GM18951 (cell line): Measurements from ENCODE around the gene CTIF.

ENCODE experiments used
- POLR2A ChIP-seq: IDR thresholded peaks from 4 replicates; pipeline ENCODE4 v1.6.1; 2011; ENCODE audit warnings: mild to moderate bottlenecking; ENCODE audit not compliant: insufficient read length, insufficient read depth; ENCODE audit errors: extremely low read depth
- in situ Hi-C: fragments of 300-500 bp; cut with MboI; formaldehyde crosslinking; loops from one replicate; pipeline ENCODE4 v1.12.0; 2022; ENCODE audit warnings: low sequenced_read_pairs, mixed read lengths, inconsistent platforms; ENCODE audit not compliant: unreplicated experiment

The CTIF gene

DNA sequence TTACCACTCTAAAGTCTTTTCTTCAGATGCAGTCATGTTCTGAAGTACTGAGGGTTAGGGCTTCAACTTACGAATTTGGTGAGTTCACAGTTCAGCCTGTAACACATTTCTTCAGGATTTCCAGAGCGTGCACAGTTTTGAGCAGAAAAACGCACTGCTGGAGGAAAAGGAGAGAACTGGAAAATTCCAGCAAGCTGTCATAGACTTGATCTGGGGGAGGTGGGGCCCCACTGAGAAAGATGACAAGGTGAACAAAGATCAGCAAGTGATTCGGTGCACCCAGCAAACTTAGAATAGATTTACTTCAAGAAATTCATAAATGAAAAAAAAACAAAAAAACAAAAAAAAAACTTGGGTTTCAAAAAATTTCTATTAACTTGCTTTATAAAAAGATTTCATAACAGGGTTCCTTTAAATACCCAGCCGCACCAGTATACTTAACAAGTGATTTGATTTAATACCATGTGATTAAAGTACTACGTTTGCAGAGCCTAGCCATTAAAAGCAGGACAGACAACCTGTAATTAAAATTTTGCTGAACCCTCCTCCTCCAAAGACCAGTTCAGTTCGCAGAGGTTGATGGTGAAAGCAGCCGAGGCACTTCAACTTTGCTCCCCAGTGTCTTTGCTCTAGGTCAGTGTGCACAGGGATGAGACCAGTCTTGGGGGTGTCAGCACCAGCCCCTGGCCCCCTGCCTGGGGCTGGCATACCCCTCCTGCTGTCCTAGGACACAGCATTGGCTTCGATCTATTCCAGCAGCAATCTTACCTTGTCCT lies 30.5 kb downstream of the CTIF start:
- TF ChIP-seq POLR2A, result no peak
- in situ Hi-C loops, result no loop called here

- TF ChIP-seq POLR2A, result no peak
- in situ Hi-C loops, result no loop called here
Observed at GRCh38 chr18:48569915-48570264, 31.1 kb downstream of the CTIF start.

DNA sequence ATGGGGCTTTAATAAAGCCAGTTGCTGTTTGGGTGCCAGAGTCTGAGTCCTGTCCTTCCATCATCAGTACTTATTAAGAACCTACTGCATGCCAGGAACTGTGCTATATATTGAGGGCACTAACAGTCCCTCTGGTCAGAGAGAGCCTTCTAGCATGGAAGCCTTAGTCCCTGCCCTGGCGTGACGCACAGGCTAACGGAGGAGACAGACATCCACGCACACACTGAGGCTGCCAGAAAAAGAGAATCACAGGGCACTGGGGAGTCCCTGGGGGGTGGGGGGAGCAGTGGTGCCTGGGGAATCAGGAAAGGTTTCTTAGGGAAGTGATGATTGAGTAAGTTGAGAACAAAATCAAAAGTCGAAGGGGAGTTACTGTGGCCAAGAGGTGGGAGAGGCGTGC lies 31.5 kb downstream of the CTIF start:
- in situ Hi-C loops, result no loop called here
- TF ChIP-seq POLR2A, result no peak

DNA sequence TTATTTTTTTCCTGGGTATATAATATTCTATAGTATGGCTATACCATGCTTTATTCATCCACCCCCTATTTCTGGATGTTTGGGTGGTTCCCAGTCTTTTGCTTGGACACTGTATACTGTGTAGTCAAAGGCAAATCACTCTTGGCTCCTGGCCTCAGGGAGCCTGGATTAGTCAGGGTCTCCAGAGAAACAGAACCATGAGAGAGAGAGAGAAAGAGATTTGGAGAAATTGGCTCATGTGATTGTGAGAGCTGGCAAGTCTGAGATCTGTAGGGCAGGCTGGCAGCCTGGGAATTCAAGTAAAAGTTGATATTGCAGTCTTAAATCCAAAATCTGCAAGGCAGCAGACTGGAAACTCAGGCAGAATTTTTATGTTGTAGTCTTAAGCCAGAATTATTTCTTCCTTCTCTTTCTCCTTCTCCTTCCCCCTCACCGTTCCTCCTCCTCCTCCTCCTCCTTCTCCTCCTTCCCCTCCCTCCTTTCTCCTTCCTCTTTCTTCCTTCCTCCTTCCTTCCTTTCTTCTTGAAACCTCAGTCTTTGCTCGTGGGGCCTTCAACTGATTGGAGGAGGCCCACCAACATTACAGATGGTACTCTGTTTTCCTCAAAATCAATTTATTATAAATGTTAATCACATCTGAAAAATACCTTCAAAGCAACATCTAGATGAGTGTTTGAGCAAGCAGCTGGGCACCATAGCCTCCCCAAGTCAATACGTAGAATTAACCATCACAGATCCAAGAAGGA lies 33.0 kb downstream of the CTIF start:
- TF ChIP-seq POLR2A, result no peak
- in situ Hi-C loops, result no loop called here

DNA sequence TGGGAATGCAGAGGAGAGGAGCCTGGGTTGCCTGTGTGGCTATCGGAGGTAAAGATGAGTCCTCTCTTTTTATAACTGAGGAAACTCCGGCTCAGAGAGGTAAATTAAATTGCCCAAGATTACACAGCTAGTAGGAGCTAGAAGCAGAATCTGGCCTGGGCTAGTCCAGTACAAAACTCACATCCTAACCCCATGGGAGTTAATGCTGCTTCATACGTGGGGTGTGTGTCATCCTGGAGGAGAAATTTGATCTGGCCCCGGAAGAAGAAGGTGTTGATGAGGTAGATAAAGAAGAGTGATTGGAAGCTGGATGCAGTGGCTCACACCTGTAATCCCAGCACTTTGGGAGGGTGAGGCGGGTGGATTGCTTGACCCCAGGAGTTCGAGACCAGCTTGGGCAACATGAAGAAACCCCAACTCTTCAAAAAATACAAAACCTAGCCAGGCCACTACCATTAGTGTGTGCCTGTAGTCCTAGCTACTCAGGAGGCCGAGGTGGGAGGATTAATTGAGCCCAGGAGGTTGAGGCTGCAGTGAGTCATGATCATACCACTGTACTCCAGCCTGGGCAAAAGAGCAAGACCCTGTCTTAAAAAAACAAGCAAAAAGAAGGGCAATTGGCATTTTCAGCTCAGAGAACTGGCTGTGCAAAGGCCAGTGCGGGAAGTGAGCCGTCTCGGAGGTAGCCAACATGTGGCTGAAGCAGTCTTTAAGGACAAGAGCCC lies 33.7 kb downstream of the CTIF start:
- TF ChIP-seq POLR2A, result no peak
- in situ Hi-C loops, result no loop called here

DNA sequence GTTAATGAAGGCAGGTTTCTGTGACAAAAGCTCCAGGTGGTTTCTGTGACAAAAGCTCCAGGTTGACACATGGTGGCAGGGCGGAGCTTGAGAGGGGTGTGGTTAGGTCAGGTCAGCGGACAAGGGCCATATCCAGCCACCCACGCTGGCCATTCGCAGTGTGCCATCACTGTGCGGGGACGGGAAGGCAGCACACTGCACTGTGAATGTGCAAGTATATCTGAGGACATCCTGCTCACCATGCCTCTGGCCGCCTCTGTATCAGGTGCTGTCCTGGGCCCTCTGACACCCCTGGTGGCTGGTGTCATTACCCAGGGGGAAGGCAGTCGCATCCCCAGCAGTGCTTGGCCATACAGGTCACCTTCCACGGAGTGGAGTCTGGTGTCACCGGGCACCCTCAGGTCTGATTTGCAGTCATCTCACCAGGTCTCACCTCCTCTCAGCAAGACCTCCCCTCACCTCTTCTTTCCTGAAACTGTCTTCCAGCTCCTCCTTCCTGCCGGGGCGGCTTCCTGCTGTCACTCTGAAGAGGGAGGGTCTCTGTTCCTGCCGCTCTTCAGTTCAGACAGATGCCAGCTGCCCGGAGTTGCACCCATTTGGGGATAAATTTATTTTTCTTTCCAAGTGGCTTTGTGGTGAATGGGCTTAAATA lies 34.9 kb downstream of the CTIF start:
- TF ChIP-seq POLR2A, result no peak
- in situ Hi-C loops, result no loop called here

DNA sequence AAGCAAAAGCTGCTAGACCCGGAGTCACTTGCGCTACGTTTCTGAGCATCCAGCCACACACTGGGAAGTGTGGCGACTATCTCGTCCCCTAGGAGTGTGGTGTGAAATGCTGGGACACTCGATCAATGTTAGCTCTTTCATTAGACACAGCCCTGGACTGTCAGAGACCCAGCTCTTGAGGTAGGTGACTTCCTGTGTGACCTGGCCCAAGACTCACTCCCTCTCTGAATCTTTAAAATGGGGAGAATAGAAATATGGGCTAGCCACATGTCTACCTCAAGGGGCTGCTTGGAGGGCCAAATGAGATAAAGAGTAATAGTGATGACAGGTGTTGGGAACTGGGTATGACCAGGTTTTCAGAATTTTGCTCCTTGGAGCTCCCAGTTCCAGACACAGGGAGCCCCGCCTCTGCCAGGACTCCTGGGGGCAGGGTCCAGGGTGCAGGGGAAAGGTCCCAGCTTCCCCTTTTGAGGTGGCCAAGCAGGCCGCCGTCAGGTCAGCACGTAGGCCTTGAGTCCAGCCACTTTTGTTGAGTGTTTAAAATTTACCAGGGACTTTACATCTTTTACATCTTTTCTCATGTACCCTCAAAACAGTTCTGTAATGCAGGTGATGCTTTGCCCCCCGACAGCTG lies 36.0 kb downstream of the CTIF start:
- TF ChIP-seq POLR2A, result no peak
- in situ Hi-C loops, result no loop called here

DNA sequence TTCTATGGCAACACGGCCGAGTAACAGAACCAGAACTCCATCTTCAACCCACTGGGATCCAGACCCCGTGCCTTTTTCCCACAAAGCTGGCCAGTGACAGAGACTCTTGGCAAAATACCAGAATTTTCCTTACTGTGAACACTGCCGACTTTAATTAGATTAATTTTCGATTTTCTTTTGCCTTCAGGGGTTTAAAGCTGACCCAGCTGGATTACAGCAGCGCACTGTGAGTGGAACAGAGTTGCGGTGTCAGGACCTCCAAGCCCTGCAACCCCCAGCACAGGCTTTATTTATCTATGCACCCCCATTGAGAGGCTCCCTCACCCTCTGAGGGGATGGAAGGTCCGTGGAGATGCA lies 36.4 kb downstream of the CTIF start:
- in situ Hi-C loops, result no loop called here
- no peak for TF ChIP-seq POLR2A

DNA sequence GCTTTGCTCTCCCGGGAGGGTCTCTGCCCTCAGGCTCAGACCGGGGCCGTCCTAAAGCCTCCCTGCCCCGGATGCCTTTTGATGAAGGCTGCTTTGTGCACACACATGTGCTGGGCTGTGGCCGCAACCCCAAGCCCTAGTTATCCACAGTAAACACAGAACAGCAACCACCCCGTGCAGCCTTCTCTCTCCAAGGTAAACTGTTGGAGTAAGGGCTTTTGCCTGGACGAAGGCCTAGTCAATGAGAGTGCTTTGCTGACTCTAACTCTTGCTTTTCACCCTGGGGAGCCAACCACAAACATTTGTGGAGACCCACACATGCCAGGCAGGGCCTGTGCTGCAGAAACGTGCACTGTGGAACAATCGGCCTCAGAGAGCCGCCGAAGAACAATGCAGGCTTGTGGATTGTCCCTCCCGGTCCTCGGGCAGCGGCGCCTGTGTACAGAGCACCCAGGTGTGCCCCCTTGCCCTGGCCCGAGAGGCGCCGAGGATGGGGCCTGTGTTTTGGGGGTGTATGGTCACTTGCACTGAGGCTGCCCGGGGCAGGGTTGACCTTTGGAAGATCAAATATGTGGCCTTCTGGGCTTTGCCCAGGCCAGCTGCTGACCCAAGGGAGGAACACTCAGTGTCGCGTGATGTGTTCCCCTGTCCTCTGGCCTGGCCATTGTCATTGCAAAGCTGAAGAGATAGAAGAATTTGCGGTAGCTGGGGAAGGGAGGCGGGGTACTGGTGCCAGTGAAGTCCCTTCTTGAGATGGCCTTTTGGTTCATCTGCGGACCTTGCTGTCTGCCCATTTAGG lies 37.0 kb downstream of the CTIF start:
- in situ Hi-C loops, result no loop called here
- no peak for TF ChIP-seq POLR2A

GRCh38 chr18:48576457-48576771 lies 37.6 kb downstream of the CTIF start:
- in situ Hi-C loops, result no loop called here
- TF ChIP-seq POLR2A, result no peak

DNA sequence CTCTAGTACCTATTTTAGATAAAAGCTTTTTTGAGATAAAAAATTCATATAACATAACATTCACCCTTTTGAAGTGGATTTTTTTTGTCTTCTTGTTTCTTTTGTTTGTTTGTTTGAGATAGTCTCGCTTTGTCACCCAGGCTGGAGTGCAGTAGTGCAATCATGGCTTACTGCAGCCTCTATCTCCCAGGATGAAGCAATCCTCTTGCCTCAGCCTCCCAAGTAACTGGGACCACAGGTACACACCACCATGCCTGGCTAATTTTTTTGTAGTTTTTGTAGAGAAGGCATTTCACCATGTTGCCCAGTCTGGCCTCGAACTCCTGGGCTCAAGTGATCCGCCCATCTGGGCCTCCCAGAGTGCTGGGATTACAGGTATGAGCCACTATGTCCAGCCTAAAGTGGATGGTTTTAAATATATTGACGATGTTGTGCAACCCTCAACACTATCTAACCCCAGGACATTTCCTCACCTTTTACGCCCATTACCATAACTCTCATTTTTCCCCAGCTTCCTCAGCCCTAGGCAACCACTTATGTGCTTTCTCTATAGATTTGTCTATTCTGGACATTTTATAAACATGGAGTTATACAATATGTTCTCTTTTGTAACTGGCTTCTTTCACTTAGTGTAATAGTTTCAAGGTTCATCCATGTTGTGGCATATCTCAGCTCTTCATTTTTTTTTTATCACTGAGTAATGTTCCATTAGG lies 38.8 kb downstream of the CTIF start:
- in situ Hi-C loops, result no loop called here
- no peak for TF ChIP-seq POLR2A

DNA sequence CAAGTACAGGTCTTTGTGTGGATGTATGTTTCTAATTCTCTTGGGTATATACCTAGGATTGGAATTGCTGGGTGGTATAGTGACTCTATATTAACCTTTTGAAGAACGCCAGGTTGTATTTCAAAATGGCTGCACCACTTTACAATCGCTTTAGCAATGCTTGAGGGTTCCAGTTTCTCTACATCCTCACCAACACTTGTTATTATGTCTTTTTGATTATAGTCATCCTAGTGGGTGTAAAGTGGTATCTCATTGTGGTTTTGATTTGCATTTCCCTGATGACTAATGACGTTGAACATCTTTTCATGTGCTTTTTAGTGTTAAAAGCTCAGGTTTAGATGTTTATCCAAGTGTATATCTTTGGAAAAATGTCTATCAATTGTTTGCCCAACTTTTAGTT lies 39.5 kb downstream of the CTIF start:
- in situ Hi-C loops, result no loop called here
- no peak for TF ChIP-seq POLR2A
